Stimulated activated CD8-positive, alpha-beta memory T cell treated with anti-CD3 and anti-CD28 coated beads, Interleukin-7, amount 100 ng/mL, for 1 hour (primary cell): ENCODE measurements around the gene KCTD18.

ENCODE experiments used
- DNase-seq, 2 donors: peaks; one replicate each; pipeline ENCODE4 v3.0.0-alpha.2; 2020; ENCODE audit warnings: low read depth in 2 of 2

The KCTD18 gene

GRCh38 chr2:200454927-200455801 is 54.7 kb downstream of the KCTD18 start:
- no peak for DNase-seq

GRCh38 chr2:200453853-200454534 is 55.9 kb downstream of the KCTD18 start:
- DNase-seq: no peak

- DNase-seq: no peak
Observed at GRCh38 chr2:200453142-200453852, 56.6 kb downstream of the KCTD18 start.

- DNase-seq: no peak
Observed at GRCh38 chr2:200452377-200452776, 57.5 kb downstream of the KCTD18 start.

GRCh38 chr2:200451511-200451910 is 58.4 kb downstream of the KCTD18 start:
- no peak for DNase-seq

GRCh38 chr2:200450288-200450687 is 59.6 kb downstream of the KCTD18 start:
- no peak for DNase-seq

- DNase-seq: no peak
Observed at GRCh38 chr2:200449149-200449548, 60.7 kb downstream of the KCTD18 start.

- DNase-seq: no peak
Observed at GRCh38 chr2:200448455-200448854, 61.4 kb downstream of the KCTD18 start.

GRCh38 chr2:200447139-200447855 is 62.6 kb downstream of the KCTD18 start:
- no peak for DNase-seq

GRCh38 chr2:200446612-200447011 is 63.3 kb downstream of the KCTD18 start:
- no peak for DNase-seq

GRCh38 chr2:200445284-200445683 is 64.6 kb downstream of the KCTD18 start:
- DNase-seq: no peak

- DNase-seq: no peak
Observed at GRCh38 chr2:200444530-200444929, 65.3 kb downstream of the KCTD18 start.

- DNase-seq: no peak
Observed at GRCh38 chr2:200443916-200444315, 66.0 kb downstream of the KCTD18 start.

- DNase-seq: no peak
Observed at GRCh38 chr2:200443376-200443775, 66.5 kb downstream of the KCTD18 start.

GRCh38 chr2:200442471-200442870 is 67.4 kb downstream of the KCTD18 start:
- DNase-seq: no peak

GRCh38 chr2:200439981-200440380 is 69.9 kb downstream of the KCTD18 start:
- DNase-seq: no peak
